HepG2 (cell line): ENCODE data around the gene ZKSCAN4. TPM values are rescaled to one million over a fixed set of nuclear protein-coding genes. Genes with fewer than 3 reads are reported as not detected.

Experiments
- CREBL2 ChIP-seq: sonication (generic); formaldehyde crosslinking; IDR thresholded peaks from 2 replicates; pipeline ENCODE4 v1.8.1; 2023; ENCODE audit warnings: missing genetic modification reagents, mild to moderate bottlenecking, borderline replicate concordance
- DR1 ChIP-seq: sonication (generic); formaldehyde crosslinking; IDR thresholded peaks from 2 replicates; pipeline ENCODE4 v1.8.0; 2021; ENCODE audit warnings: mild to moderate bottlenecking, missing genetic modification reagents, inconsistent platforms
- FLYWCH1 ChIP-seq: sonication (generic); formaldehyde crosslinking; IDR thresholded peaks from 2 replicates; pipeline ENCODE4 v1.8.1; 2023; ENCODE audit warnings: mild to moderate bottlenecking, missing genetic modification reagents
- FOXC1 ChIP-seq: sonication (generic); formaldehyde crosslinking; IDR thresholded peaks from 2 replicates; pipeline ENCODE4 v1.8.0; 2022; ENCODE audit warnings: mild to moderate bottlenecking, missing genetic modification reagents, borderline replicate concordance
- FOXO1 ChIP-seq: sonication (generic); formaldehyde crosslinking; IDR thresholded peaks from 2 replicates; pipeline ENCODE4 v1.4.0; 2020; ENCODE audit warnings: missing genetic modification reagents
- KAT7 ChIP-seq: IDR thresholded peaks from 2 replicates; pipeline ENCODE4 v1.6.1; 2018; ENCODE audit warnings: borderline replicate concordance, missing compliant biosample characterization
- MIER2 ChIP-seq: IDR thresholded peaks from 2 replicates; pipeline ENCODE4 v1.6.1; 2016; ENCODE audit warnings: missing biosample characterization, missing genetic modification reagents
- TBP ChIP-seq: sonication (generic); formaldehyde crosslinking; IDR thresholded peaks from 2 replicates; pipeline ENCODE4 v1.5.0; 2020; ENCODE audit warnings: missing genetic modification reagents
- ZFP37 ChIP-seq: sonication (generic); formaldehyde crosslinking; IDR thresholded peaks from 2 replicates; pipeline ENCODE4 v1.4.0; 2020; ENCODE audit warnings: missing genetic modification reagents, borderline replicate concordance
- ZNF614 ChIP-seq: IDR thresholded peaks from 2 replicates; pipeline ENCODE4 v1.6.1; 2018; ENCODE audit warnings: missing biosample characterization, missing genetic modification reagents, inconsistent platforms, borderline replicate concordance
- ZNF740 ChIP-seq: sonication (generic); formaldehyde crosslinking; IDR thresholded peaks from 2 replicates; pipeline ENCODE4 v1.4.0; 2020; ENCODE audit warnings: missing genetic modification reagents
- polyA plus RNA-seq, 8 experiments: library from polyadenylated mRNA; depleted of rRNA in 3 of 8; stranded (reverse) in 7 of 8; unstranded in 1 of 8; fragments of >200 nt; fragmentation: Illumina TruSeq in 4 of 8; extraction: Trizol in 4 of 8; gene quantifications; 2 replicates each; pipeline versions ENCODE4 v1.2.1 to v1.2.3, GENCODE V29; 2011 to 2016; ENCODE audit warnings: low read depth in 4 of 8, missing spikeins in 1 of 8, mixed read lengths in 1 of 8; ENCODE audit not compliant: insufficient read depth in 1 of 8
- total RNA-seq, 5 experiments: library from RNA; depleted of rRNA; stranded (reverse); fragments of >200 nt; fragmentation: Illumina TruSeq; extraction: Trizol; gene quantifications; 2 replicates each; pipeline ENCODE4 v1.2.3, GENCODE V29; 2016; ENCODE audit warnings: low read depth in 1 of 5
- TF ChIP-seq, protein P1 (sequence below): sonication (generic); formaldehyde crosslinking; IDR thresholded peaks from 2 replicates; pipeline ENCODE4 v1.4.0; 2020; ENCODE audit warnings: missing genetic modification reagents, borderline replicate concordance

ZKSCAN4 gene
- total and polyA plus RNA-seq, 2 of the 13 experiments (the other 11 are each of a cell fraction or from before 2014, with no cell fraction given): 2.9 to 7.8 TPM

GRCh38 chr6:28225056-28225834, 26.8 kb downstream of the ZKSCAN4 start, which contains the start of gene ZSCAN9 (continued):
- TF ChIP-seq, protein P1, sequence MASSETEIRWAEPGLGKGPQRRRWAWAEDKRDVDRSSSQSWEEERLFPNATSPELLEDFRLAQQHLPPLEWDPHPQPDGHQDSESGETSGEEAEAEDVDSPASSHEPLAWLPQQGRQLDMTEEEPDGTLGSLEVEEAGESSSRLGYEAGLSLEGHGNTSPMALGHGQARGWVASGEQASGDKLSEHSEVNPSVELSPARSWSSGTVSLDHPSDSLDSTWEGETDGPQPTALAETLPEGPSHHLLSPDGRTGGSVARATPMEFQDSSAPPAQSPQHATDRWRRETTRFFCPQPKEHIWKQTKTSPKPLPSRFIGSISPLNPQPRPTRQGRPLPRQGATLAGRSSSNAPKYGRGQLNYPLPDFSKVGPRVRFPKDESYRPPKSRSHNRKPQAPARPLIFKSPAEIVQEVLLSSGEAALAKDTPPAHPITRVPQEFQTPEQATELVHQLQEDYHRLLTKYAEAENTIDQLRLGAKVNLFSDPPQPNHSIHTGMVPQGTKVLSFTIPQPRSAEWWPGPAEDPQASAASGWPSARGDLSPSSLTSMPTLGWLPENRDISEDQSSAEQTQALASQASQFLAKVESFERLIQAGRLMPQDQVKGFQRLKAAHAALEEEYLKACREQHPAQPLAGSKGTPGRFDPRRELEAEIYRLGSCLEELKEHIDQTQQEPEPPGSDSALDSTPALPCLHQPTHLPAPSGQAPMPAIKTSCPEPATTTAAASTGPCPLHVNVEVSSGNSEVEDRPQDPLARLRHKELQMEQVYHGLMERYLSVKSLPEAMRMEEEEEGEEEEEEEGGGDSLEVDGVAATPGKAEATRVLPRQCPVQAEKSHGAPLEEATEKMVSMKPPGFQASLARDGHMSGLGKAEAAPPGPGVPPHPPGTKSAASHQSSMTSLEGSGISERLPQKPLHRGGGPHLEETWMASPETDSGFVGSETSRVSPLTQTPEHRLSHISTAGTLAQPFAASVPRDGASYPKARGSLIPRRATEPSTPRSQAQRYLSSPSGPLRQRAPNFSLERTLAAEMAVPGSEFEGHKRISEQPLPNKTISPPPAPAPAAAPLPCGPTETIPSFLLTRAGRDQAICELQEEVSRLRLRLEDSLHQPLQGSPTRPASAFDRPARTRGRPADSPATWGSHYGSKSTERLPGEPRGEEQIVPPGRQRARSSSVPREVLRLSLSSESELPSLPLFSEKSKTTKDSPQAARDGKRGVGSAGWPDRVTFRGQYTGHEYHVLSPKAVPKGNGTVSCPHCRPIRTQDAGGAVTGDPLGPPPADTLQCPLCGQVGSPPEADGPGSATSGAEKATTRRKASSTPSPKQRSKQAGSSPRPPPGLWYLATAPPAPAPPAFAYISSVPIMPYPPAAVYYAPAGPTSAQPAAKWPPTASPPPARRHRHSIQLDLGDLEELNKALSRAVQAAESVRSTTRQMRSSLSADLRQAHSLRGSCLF (CRISPR knock-in tag): no peak
- TF ChIP-seq FOXC1 (CRISPR knock-in tag) (0 out of 2 replicates have a peak, but pooled peaks have one; percentile 37), CREBL2 (CRISPR knock-in tag) (no peak), ZNF614 (CRISPR knock-in tag) (peak; percentile 92; the same call in 1 of the 2 replicates), KAT7 (CRISPR knock-in tag) (peak; percentile 98), ZNF740 (peak; percentile 70), TBP (CRISPR knock-in tag) (no peak), ZFP37 (CRISPR knock-in tag) (no peak), FLYWCH1 (CRISPR knock-in tag) (no peak), DR1 (CRISPR knock-in tag) (peak; percentile 60; the same call in 1 of the 2 replicates), MIER2 (peak; percentile 66; the same call in 1 of the 2 replicates), FOXO1 (CRISPR knock-in tag) (peak; percentile 74)
